Astrocyte (in vitro differentiated cells and primary cell): Measurements from ENCODE around the gene CCDC71L.

Source experiments
- EZH2 ChIP-seq: IDR thresholded peaks from 2 replicates; pipeline ENCODE4 v1.6.1; 2012; ENCODE audit warnings: mild to moderate bottlenecking, low read length, inconsistent platforms; ENCODE audit not compliant: insufficient read depth
- TF ChIP-seq, protein P1 (sequence below): IDR thresholded peaks from 2 replicates; pipeline ENCODE4 v1.5.1; 2011; ENCODE audit warnings: low read depth, mild to moderate bottlenecking, inconsistent platforms, low read length, moderate library complexity; ENCODE audit not compliant: insufficient read depth

GRCh38 chr7:106679153-106679931 lies 18.4 kb upstream of the CCDC71L start:
- TF ChIP-seq, protein P1, sequence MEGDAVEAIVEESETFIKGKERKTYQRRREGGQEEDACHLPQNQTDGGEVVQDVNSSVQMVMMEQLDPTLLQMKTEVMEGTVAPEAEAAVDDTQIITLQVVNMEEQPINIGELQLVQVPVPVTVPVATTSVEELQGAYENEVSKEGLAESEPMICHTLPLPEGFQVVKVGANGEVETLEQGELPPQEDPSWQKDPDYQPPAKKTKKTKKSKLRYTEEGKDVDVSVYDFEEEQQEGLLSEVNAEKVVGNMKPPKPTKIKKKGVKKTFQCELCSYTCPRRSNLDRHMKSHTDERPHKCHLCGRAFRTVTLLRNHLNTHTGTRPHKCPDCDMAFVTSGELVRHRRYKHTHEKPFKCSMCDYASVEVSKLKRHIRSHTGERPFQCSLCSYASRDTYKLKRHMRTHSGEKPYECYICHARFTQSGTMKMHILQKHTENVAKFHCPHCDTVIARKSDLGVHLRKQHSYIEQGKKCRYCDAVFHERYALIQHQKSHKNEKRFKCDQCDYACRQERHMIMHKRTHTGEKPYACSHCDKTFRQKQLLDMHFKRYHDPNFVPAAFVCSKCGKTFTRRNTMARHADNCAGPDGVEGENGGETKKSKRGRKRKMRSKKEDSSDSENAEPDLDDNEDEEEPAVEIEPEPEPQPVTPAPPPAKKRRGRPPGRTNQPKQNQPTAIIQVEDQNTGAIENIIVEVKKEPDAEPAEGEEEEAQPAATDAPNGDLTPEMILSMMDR: no peak
- TF ChIP-seq EZH2: no peak
